Right ventricle myocardium inferior (tissue), 1 donor: Measurements from ENCODE around the gene C10orf105. TPM values are rescaled to one million over a fixed set of nuclear protein-coding genes. Genes with fewer than 3 reads are reported as not detected.

ENCODE experiments used
- ATAC-seq: fragments of 200-7000 bp; cut with Tn5 transposase; one replicate; pipeline ENCODE4 v1.9.1; 2020; ENCODE audit warnings: mild to moderate bottlenecking, moderate library complexity
- DNase-seq: peaks from one replicate; pipeline ENCODE4 v3.0.0; 2021; ENCODE audit errors: missing footprints
- intact Hi-C: fragments of 100-400 bp; cut with DNase I; formaldehyde crosslinking; loops from one replicate; pipeline ENCODE4 v1.11.0; 2022
- total RNA-seq: library from RNA; stranded (reverse); fragmentation: NEBNext Ultra II Directional; extraction: Animal tissue kit (Norgen Biotek cat#: 25700); gene quantifications from one replicate; pipeline ENCODE4 v1.2.1, GENCODE V29; 2021
- donor health status: DM: no; HTN: yes; CAD: no; lungs with severe emphysema.

Gene C10orf105
- total RNA-seq, 1 donor from 2014 or later, result 0.05 TPM

DNA sequence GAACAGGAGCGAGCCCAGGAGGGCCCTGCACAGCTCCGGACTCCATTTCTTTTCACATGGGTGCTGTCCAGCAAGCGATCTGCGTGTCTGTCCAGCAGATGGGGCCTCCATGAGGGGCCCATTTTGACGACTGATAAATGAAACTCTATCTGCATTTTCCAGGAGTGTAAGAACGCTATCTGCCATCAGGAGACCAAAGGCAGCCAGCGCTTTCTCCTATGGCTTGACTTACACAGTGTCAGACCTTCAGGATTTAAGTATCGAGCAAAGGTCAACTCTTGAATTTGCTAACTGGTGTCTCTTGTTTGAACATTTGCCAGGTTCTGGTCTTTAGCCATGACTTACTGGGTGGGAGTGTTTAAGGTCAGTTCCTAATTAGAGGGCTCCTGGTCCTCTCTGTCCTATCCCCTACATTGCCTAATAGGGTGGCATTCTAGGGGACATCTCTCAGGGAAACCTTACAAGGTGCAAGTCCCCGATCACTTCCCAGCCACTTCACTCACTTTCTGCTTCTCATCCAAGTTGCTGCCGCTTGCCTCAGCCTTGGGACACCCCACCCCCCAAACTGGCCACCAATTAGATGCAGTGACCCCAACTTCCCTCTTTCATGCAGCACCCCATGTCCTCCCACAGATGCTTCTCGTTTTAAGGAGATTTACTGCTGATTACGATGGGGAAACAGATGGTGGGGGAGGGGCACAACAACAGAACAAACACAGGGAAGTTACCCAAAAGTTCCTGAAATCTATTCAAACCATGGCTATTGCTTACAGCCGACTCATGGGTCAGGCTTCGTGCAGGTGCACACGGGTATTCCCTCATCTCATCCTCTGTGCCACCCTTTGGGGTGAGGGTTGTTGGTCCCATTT, 33.7 kb upstream of the C10orf105 start:
- ATAC-seq (peak; percentile 18), DNase-seq (peak; percentile 84)
- intact Hi-C loops, result no loop called here

DNA sequence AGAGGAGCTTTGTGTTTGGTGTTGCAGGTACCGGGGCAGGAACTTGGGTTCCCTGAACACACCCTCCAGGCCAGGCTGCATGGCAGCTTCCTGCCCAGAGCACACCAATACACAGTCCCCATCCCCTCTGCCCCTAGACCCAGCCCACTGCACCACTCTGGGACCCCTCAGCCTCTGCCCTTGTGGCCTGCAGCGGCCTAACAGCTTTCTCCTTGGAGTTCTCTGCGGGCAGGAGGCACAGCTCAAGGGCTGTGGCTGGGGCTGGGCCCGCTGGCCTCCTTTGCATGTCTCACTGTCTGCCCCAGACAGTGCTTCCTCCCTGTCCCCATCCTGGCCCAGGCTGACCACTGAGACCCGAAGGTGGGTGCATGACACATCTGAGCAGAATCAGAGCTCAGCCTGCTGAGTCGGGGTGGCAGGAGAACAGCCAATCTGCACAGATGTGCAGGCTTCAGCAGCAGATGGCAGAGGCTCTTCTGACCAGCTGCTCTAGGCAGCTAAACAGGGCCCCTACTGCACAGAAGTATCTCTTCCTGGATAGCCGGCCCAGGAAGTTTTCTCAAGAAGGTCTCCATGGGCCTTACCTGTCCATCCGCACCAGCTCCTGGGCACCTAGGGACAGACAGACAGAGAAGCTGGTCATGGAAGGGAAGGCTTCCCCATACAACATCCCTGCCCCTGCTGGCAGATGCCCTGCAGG, 33.0 kb upstream of the C10orf105 start:
- DNase-seq (peak; percentile 71), ATAC-seq (no peak)
- intact Hi-C loops, result no loop called here

DNA sequence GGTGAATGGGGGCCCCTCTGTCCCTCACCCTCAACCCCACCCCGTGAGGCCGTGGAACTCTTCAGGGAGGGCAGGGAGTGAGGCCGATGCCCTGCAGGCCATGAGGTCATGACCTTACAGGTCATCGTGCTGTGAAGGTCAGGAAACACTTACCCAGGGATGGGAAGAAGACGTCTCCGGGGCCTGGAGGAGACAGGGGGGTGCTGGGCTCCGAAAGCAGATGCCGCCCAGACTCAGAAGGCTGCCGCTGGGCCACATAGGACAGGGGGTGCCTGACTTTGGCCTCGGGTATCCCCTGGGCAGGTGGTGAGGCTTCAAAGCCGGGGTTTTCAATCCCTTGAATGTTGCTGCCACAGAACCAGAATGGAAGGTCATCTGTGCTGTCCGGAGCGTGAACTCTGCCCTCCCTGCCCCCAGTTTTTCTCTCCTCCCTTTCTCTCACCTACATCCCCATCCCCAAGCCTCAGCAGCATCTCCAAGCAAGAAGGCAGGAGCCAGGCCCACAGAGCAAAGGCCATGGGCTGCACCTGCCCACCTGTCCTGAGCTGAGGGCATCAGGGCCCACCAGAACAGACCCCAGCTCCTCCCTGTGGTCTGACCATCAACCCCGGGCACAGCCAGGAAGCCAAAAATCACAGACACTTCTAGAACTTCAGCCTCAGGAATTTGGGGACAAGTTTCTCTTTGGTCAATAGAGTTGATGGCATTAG, 32.1 kb upstream of the C10orf105 start:
- peak; percentile 57 for DNase-seq
- intact Hi-C loops, result no loop called here
- no peak for ATAC-seq

DNA sequence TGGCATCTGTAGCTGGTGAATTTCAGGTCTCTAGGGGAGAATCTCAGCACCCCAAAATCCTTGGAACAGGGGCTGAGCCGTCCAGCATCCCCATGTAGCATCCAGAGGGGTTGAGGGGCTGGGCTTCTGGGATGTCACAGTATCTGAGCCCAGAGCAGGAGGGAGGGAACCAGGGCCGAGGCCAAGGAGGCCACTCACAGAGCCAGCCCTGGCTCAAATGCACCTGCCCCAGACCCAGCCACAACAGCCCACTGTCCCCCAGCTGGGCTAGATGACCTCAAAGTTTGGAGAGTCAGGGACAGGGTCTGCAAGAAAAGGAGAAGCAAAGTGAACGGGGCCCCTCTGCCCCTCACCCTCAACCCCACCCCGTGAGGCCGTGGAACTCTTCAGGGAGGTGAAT, 31.4 kb upstream of the C10orf105 start:
- DNase-seq, result peak; percentile 66
- ATAC-seq, result no peak

DNA sequence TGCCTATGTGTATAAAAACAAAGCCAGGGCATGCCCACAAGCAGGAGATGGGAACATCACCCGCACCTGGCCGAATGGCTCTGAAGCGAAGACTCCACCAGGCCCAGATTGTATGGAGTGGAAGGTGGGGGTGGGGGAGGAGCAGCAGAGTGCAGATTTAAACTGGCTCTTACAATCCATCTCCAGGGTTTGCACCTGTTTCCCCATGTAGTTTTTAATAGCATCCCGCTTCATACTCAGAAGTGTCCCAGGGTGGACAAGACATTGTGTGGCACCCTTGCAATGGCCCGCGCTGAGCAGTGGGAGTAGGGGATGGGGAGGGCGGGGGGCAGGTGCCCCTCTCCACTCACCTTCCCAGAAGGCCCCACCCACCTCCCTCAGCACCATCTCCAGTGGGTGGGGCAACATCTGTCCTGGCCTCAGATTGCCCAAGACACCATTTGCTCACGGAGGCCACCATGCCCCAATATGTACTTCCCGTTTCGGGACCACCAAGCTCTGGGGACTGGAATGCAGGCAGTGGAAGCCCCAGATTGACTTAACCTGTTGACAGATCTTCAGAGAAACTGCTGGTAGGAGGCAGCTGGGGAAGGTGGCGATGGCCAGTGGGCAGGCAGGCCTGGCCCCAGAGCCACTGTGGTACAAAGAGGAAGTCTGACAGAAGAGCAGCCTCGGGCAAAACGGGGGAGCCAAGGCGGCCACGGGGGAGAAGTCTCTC, 30.7 kb upstream of the C10orf105 start:
- ATAC-seq (no peak), DNase-seq (peak; percentile 78)
- intact Hi-C loops, result no loop called here

More for the DNA sequence above, 31.4 kb upstream of the C10orf105 start:
- intact Hi-C loops, result no loop called here

DNA sequence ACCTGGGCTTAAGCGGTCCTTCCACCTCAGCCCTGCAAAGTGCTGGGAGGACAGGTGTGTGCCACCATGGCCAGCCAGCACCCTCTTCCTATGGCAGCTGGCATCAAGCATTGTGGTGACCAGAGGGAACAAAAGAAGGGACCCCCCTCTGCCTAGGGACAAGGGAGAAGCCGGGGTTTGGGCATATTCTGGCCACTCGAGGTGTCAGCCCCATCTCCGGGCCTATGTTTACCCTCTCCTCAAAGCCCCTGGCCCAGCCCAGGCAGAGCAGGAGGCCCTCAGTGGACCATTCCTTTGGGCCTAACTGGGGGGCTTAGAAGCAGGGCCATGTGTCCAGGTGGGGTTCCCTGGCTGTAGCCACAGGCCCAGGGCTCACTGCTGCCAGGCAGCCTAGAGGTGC, 29.8 kb upstream of the C10orf105 start:
- DNase-seq (no peak), ATAC-seq (no peak)
- intact Hi-C loops, result loop anchor here (2.0 kb wide), 1 partner anchor 21 kb away; no protein-coding TSS in a partner anchor

DNA sequence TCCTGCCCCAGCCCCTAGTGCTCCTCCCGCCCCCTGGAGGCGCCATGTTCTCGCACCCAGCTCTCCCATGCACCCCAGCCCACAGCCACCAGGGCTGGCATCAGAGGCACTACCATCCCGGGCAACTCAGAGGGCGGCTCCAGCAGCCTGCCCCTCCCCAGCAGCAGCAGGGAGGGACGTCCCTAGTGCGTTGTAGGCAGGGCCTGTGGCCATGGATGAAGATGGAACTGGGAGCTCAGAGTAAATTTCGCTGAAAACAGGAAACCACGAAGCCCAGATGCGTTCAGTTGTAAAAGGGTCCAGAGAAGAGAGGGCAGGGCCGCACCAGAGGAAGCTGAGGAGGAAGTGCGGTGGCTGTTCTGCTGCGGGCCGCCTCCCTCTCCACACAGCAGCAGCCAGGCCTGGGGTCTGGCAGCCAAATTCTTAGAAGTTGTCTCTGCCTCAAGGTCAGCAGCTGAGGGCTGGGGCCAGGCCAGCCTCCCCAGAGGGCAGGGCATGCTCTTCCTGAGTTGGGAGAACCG, 29.2 kb upstream of the C10orf105 start:
- intact Hi-C loops, result loop anchor here (2.0 kb wide), 1 partner anchor 20 kb away; no protein-coding TSS in a partner anchor
- DNase-seq, result peak; percentile 93

DNA sequence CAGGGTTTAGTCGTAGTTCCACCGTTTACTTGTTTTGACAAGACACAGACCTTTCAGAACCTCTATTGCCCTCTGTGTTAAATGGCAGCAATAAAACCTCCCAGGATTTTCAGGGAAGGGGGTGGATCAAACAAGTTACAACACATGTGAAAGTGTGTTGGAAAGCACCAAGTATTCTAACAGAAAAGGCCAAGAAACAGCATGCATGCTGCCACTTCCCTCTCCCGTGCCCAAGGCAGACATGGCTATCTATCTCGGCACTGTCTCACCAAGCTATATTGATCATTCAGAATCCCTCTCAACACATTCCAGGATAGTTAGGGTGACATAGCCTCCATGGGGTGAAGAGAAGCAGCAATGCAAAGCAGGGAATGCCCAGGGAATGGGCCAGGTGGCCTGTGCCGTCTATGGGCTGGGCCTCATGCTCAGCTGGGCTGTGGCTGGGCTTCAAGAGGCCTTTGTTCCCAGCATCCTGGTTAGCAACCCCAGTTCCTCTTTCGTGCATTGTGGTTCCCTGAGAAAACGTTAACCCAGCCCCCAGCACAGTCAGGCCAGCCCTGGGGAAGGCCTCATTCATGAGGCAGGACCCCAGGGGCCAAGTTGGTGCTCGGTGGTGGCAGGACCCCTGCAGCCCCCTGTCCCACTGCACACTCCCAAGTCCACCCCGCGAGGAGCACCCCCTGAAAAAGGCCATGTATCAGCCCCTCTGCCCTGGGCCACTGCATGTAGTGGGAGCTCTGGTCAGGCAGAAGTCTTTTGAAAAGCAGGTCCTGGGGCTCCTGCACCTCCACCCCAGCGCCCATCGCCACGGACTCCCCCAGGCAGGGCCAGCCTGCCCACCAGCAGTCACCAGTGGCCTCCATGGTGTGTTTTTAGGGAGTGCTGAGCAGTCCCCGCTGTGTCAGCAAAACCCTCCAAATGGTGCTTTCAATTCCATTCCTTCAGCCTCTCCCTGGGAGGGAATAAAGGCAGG, 28.3 kb upstream of the C10orf105 start:
- ATAC-seq (peak; percentile 12), DNase-seq (peak; percentile 81)
- intact Hi-C loops, result loop anchor here (2.0 kb wide), 1 partner anchor 19 kb away; no protein-coding TSS in a partner anchor

More for the DNA sequence above, 29.2 kb upstream of the C10orf105 start:
- peak; percentile 63 for ATAC-seq

DNA sequence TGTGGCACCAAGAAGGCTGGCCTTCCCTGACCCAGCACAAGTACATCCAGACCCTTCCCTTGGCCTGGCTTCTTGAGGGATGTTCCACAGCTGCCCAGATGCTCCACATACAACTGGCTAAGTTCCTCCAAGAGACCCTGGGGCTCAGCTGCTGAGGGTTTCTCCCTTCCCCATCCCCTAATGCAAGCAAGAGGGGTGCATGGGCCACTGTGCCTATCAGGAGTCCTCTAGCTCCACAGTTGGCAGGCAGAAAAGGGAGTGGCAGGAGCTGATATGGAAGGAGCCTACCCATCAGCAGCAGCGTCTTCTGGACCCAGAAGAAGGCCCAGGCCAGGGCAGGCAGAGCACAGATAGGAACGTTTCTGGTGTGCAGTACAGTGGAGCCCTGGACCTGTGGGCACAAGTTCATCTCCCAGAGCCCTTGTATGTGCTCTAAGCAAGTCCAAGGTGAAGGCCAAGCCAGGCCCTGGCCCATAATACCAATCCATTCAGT, 27.5 kb upstream of the C10orf105 start:
- ATAC-seq, result no peak
- DNase-seq, result peak; percentile 65
- intact Hi-C loops, result no loop called here

DNA sequence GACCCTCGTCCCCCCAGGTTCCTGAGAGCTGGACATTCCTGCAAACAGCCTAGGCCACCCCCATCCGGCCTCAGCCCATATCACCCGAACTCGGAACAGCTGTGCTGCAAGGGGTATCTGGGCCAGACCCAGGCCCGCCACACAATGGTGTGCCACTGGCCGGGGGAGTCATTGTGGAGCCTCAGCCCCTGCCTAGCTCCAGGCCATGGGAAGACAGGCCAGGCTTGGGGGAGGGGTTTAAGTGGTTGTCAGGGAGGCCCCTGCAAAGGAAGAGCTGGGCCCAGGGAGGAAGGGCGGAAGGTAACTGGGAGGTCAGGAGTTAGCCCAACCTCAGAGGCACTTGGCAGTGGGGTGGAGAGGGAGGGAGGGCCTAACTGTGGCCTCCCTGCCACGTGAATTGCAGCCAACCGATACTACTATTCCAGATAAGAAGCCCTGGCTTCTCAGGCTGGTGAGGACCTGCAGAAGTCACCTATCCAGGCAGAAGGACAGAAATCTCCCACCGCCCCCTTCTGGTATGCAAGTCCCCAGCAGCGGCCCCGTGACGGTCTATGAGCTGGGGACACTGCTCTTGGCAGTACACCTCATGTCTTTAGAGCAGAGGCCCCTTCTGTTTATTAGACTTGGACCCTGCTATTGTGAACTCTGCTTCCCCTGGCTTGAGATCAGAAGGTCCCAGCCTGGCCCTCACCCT, 26.9 kb upstream of the C10orf105 start:
- peak; percentile 50 for ATAC-seq
- intact Hi-C loops, result loop anchor here (1.0 kb wide), 1 partner anchor 27 kb away; the partner anchor contains the start of gene VSIR
- peak; percentile 74 for DNase-seq

DNA sequence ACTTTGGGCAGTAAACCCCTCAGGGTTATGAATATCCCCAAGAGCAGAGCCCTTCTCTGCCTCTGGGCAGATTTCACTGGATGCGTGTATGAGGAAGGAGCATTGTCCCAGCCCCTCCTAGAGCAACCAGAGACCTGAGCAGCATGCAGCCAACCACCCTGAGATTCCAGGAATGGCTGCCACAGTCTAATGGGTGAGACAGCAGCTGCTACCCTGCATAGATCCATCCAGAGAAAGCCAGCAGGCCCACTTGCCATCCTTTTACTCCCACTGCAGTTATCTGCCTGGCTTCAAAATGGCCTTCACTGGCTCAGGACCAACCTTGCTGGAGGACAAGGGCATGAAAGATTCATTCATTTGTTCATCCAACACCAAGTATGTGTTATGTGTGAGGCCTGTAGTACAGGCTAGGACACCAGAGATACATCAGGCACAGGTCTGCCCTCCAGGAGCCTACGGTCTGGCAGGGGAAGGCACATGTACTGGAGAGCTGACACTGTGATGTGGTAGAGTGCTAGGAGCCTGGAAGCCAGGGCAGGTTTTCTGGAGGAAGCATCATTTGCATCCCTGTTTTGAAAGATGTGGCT, 26.2 kb upstream of the C10orf105 start:
- DNase-seq, result peak; percentile 40
- ATAC-seq, result no peak
- intact Hi-C loops, result loop anchor here (1.0 kb wide), 1 partner anchor 28 kb away; the partner anchor contains the start of gene VSIR

DNA sequence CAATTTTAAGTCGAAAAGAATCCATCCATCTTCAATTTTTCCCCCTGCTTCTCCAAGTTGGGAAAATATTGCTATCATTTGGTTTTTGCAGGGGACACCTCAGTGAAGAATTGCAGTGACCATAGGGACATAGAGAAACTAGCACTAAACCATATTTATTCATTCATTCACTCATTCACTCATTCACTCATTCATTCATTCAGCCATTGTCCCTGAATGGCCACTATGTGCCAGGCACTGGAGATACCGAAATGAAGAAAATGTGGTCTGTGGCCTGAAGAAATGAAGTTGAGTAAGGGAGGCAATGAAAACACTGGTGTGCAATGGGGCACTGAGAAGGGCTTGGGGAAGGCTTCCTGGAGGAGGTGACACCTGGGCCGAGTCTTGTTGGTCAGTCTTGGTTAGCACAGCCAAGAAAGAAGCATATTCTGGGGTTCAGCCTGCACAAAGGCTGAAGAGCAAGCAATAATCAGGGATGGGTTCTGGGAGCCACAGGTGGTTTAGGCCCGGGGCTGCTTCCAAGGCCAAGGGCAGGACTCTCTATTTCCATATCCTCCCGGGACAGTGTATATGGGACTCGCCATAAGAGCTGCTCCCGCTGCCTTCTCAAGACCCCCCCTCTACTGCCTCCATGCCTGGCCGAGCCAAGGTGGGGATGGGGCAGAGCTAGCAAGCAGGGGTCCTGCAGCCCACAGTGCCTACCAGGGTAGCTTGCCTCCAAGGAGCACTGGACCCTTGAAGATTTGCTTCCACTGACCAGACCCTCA, 25.5 kb upstream of the C10orf105 start:
- DNase-seq, result peak; percentile 7
- intact Hi-C loops, result no loop called here

DNA sequence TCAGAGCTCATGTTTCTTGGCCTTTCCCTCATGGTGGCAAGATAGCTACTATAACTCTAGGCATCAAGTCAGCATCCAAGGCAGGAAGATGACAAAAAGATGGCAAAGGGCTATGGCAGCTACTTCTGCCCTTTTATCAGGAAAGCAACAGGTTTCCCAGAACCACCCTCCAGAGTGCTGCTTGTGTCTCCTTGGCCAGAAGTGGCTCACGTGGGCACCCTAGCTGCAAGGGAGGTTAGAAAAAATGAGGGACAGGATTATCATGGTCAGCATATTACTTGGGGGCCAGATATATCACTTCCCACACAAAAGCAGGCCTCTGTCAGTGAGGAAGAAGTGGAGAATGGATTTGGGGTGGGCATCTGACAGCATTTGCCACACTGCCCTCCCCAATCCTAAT, 24.3 kb upstream of the C10orf105 start:
- ATAC-seq (no peak), DNase-seq (no peak)
- intact Hi-C loops, result no loop called here

More for the DNA sequence above, 25.5 kb upstream of the C10orf105 start:
- no peak for ATAC-seq

DNA sequence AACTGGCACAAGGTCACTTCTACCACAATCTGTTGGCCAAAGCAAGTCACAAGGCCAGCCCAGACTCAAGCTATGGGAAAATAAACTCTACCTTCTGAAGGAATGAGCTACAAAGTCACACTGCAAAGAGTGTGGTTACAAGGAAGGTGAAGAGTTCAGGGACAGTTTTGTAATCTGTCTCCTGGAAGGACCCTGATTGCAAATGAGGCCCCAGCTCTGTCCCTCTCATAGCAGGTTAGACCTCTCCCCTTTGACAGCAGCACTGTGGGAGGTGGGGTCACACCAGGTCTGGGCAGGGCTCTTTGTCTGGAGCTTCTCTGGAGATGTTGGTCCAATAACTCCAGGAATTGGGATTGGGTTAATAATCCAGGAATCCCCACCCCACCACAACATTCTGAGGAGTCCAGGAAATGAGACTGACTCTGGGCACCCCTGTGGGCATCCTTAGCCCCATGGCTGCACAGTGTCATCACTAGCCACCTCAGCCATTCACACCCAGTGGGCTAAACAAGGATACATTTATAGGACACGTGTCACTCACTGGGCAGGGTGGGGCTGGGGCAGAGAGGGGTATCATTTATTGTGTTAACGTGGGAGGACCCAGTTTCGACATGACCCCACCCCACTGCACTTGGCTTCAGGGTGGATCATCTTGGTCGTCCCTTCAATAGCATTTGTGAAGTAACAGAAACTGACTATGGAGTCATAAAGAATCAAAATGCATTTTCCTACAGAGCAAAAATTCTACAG, 23.7 kb upstream of the C10orf105 start:
- no peak for ATAC-seq
- peak; percentile 15 for DNase-seq
- intact Hi-C loops, result no loop called here
